H9 (cell line): Measurements from ENCODE around the gene TBC1D9. TPM values are rescaled to one million over a fixed set of nuclear protein-coding genes. Genes with fewer than 3 reads are reported as not detected.

Experiments used
- DNase-seq: peaks from one replicate; pipeline ENCODE4 v3.0.0-alpha.2; 2017
- H2AFZ ChIP-seq: one replicate; pipeline ENCODE4 v1.6.1; 2013; ENCODE audit warnings: mild to moderate bottlenecking, low read length, control low read depth, moderate library complexity
- H2AK5ac ChIP-seq: 2 replicates; pipeline ENCODE4 v1.6.1; 2013; ENCODE audit warnings: low read length, control low read depth, mixed read lengths; ENCODE audit not compliant: insufficient read length
- H2BK120ac ChIP-seq: one replicate; pipeline ENCODE4 v1.6.1; 2013; ENCODE audit warnings: low read depth, mild to moderate bottlenecking, low read length, control low read depth, inconsistent platforms; ENCODE audit not compliant: poor library complexity, severe bottlenecking
- H2BK12ac ChIP-seq: 2 replicates; pipeline ENCODE4 v1.6.1; 2013; ENCODE audit warnings: low read length, control low read depth, mixed read lengths, low read depth; ENCODE audit not compliant: insufficient read length
- H2BK15ac ChIP-seq: 2 replicates; pipeline ENCODE4 v1.6.1; 2013; ENCODE audit warnings: low read depth, low read length, control low read depth
- H2BK20ac ChIP-seq: one replicate; pipeline ENCODE4 v1.6.1; 2013; ENCODE audit warnings: low read depth, mild to moderate bottlenecking, low read length, control low read depth, inconsistent platforms; ENCODE audit not compliant: poor library complexity, severe bottlenecking
- H2BK5ac ChIP-seq: 2 replicates; pipeline ENCODE4 v1.6.1; 2013; ENCODE audit warnings: low read length, control low read depth, mixed read lengths; ENCODE audit not compliant: insufficient read length
- H3K14ac ChIP-seq: 2 replicates; pipeline ENCODE4 v1.6.1; 2013; ENCODE audit warnings: low read length, control low read depth; ENCODE audit not compliant: insufficient read depth
- H3K18ac ChIP-seq: 2 replicates; pipeline ENCODE4 v1.6.1; 2013; ENCODE audit warnings: low read depth, mild to moderate bottlenecking, mixed read lengths, low read length, control low read depth; ENCODE audit not compliant: insufficient read length
- H3K23ac ChIP-seq: 2 replicates; pipeline ENCODE4 v1.6.1; 2013; ENCODE audit warnings: low read length, control low read depth, mixed read lengths, low read depth; ENCODE audit not compliant: insufficient read length
- H3K23me2 ChIP-seq: 2 replicates; pipeline ENCODE4 v1.6.1; 2013; ENCODE audit warnings: low read depth, mild to moderate bottlenecking, mixed read lengths, low read length, control low read depth; ENCODE audit not compliant: insufficient read length, poor library complexity, severe bottlenecking
- H3K27ac ChIP-seq: 2 replicates; pipeline ENCODE4 v1.5.1; 2013; ENCODE audit warnings: low read length, control low read depth, mixed read lengths, low read depth; ENCODE audit not compliant: insufficient read length
- H3K27me3 ChIP-seq: 2 replicates; pipeline ENCODE4 v1.6.1; 2013; ENCODE audit warnings: low read length, control low read depth, inconsistent platforms; ENCODE audit not compliant: insufficient read depth
- H3K4ac ChIP-seq: 2 replicates; pipeline ENCODE4 v1.6.1; 2013; ENCODE audit warnings: low read depth, mild to moderate bottlenecking, control low read depth, inconsistent platforms, low read length, moderate library complexity
- H3K4me1 ChIP-seq: 2 replicates; pipeline ENCODE4 v1.6.1; 2013; ENCODE audit warnings: low read length, control low read depth, inconsistent platforms; ENCODE audit not compliant: insufficient read depth
- H3K4me2 ChIP-seq: 2 replicates; pipeline ENCODE4 v1.6.1; 2013; ENCODE audit warnings: low read length, control low read depth, mixed read lengths; ENCODE audit not compliant: insufficient read length, insufficient read depth
- H3K56ac ChIP-seq: 2 replicates; pipeline ENCODE4 v1.6.1; 2013; ENCODE audit warnings: low read depth, mild to moderate bottlenecking, mixed read lengths, low read length, control low read depth; ENCODE audit not compliant: insufficient read length
- H3K79me1 ChIP-seq: 2 replicates; pipeline ENCODE4 v1.6.1; 2013; ENCODE audit warnings: low read depth, mild to moderate bottlenecking, moderate library complexity, low read length, control low read depth, inconsistent platforms; ENCODE audit not compliant: insufficient read depth, poor library complexity, severe bottlenecking
- H3K79me2 ChIP-seq: 2 replicates; pipeline ENCODE4 v1.6.1; 2013; ENCODE audit warnings: low read length, control low read depth, inconsistent platforms; ENCODE audit not compliant: insufficient read depth
- H3K9ac ChIP-seq: 2 replicates; pipeline ENCODE4 v1.6.1; 2013; ENCODE audit warnings: low read length, control low read depth, mixed read lengths; ENCODE audit not compliant: insufficient read length; ENCODE audit errors: extremely low read depth
- H3K9me3 ChIP-seq: one replicate; pipeline ENCODE4 v1.6.1; 2013; ENCODE audit warnings: low read depth, low read length, inconsistent platforms; ENCODE audit not compliant: control insufficient read depth
- H3T11ph ChIP-seq: one replicate; pipeline ENCODE4 v1.6.1; 2013; ENCODE audit warnings: mild to moderate bottlenecking, low read length, control low read depth, inconsistent platforms
- H4K20me1 ChIP-seq: one replicate; pipeline ENCODE4 v1.6.1; 2013; ENCODE audit not compliant: control insufficient read depth, insufficient read length, insufficient read depth
- H4K5ac ChIP-seq: 2 replicates; pipeline ENCODE4 v1.6.1; 2013; ENCODE audit warnings: low read depth, mild to moderate bottlenecking, mixed read lengths, low read length, control low read depth; ENCODE audit not compliant: insufficient read length
- H4K8ac ChIP-seq: replicated peaks from 2 replicates; pipeline ENCODE4 v1.6.1; 2013; ENCODE audit warnings: low read length, control low read depth, mixed read lengths, low read depth; ENCODE audit not compliant: insufficient read length
- H4K91ac ChIP-seq: 2 replicates; pipeline ENCODE4 v1.6.1; 2013; ENCODE audit warnings: low read depth, mild to moderate bottlenecking, moderate library complexity, mixed read lengths, low read length, control low read depth; ENCODE audit not compliant: insufficient read length
- H3K27ac Mint-ChIP-seq, 3 experiments: 2 replicates in 2 of 3; 3 replicates in 1 of 3; pipeline ENCODE4 v1.8.0; 2020 to 2021; ENCODE audit warnings: mixed read lengths in 3 of 3, mild to moderate bottlenecking in 1 of 3, moderate library complexity in 1 of 3
- H3K27me3 Mint-ChIP-seq: 2 replicates; pipeline ENCODE4 v1.8.0; 2021; ENCODE audit warnings: low read depth, mild to moderate bottlenecking, moderate library complexity, mixed read lengths
- H3K36me3 Mint-ChIP-seq, 3 experiments: 2 replicates in 2 of 3; 3 replicates in 1 of 3; pipeline ENCODE4 v1.8.0; 2020 to 2021; ENCODE audit warnings: low read depth in 3 of 3, mixed read lengths in 3 of 3; ENCODE audit not compliant: insufficient read depth in 1 of 3
- H3K4me1 Mint-ChIP-seq, 2 experiments: 2 replicates each; pipeline ENCODE4 v1.8.0; 2020; ENCODE audit warnings: mixed read lengths in 2 of 2
- H3K4me3 Mint-ChIP-seq, 2 experiments: 2 replicates in 1 of 2; 3 replicates in 1 of 2; pipeline ENCODE4 v1.8.0; 2020 to 2021; ENCODE audit warnings: mild to moderate bottlenecking in 2 of 2, mixed read lengths in 2 of 2, moderate library complexity in 1 of 2
- H3K9me3 Mint-ChIP-seq, 2 experiments: 2 replicates in 1 of 2; 3 replicates in 1 of 2; pipeline ENCODE4 v1.8.0; 2020; ENCODE audit warnings: mild to moderate bottlenecking in 2 of 2, mixed read lengths in 2 of 2, moderate library complexity in 1 of 2
- WGBS: extraction: QIAGEN DNeasy Blood & Tissue Kit; methylation state at CpG from one replicate; pipeline ENCODE4 v1.1.7; 2013; ENCODE audit warnings: missing lambda C conversion rate, low lambda C conversion rate, mixed read lengths; ENCODE audit not compliant: insufficient read length; ENCODE audit errors: extremely low coverage; 5-methylcytosine and 5-hydroxymethylcytosine counted together
- total RNA-seq: library from RNA; stranded (reverse); gene quantifications from 2 replicates; pipeline ENCODE4 v1.2.1, GENCODE V29; 2021
- TF ChIP-seq, protein P1 (sequence below): fragments of 200-600 bp; sonication (generic); conservative IDR thresholded peaks from 3 replicates; pipeline ENCODE4 v1.8.0; 2021; ENCODE audit warnings: antibody characterized with exemption, mild to moderate bottlenecking

Gene TBC1D9
- total RNA-seq, 1 experiment from 2014 or later = 0.63 TPM

DNA sequence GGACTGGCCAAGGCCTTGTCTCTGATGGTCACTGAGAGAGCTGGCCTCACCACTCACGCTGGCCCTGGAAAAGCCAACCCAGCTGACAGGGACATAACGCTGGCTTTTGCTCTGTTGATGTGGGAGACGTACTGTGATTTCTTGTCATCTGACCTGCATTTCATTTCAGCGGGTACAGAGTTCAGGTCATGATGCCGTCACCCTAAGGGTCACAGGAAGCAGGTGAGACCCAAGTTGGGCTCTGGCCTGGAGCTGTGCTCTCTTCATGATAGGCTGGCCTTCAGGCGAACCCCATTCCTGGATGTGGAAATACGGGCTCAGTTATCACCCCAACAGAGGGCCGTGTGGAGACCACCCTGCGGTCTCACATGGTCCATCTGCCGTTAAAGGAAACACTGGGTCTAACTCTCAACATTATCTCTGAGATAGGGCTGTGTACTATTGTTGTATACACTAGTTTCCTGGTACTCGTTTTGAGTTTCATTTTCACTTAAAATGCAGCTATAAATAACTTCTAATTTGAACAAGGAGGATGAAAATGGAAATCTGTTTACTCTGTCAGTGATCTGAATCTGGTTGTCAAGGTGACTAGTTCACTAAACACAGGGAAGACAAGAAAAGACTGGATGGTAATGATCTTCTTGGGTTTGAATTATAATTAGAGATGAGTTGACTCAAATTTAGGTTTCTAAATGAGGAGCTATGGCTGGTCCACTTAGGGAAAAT, 89.1 kb downstream of the TBC1D9 start:
- no peak overlapping the region for H3T11ph ChIP-seq
- H3K18ac ChIP-seq = no peak overlapping the region
- H2BK5ac ChIP-seq = no peak overlapping the region
- no peak overlapping the region for H3K56ac ChIP-seq
- no peaks in the 10 kb centered on the region for H3K79me2 ChIP-seq
- H2BK120ac ChIP-seq = no peak overlapping the region
- no peak overlapping the region for H2BK15ac ChIP-seq
- H3K4me2 ChIP-seq = no peak overlapping the region
- no peaks in the 10 kb centered on the region for H3K27me3 ChIP-seq
- no peak overlapping the region for H3K27ac Mint-ChIP-seq
- no peak for DNase-seq
- H2AK5ac ChIP-seq = no peak overlapping the region
- no peak overlapping the region for H3K4ac ChIP-seq
- no peak overlapping the region for H3K9ac ChIP-seq
- H4K20me1 ChIP-seq = no peaks in the 10 kb centered on the region
- no peak overlapping the region for H2BK20ac ChIP-seq
- H3K9me3 Mint-ChIP-seq = no peaks in the 10 kb centered on the region
- no peaks in the 10 kb centered on the region for H3K4me1 ChIP-seq
- H3K23me2 ChIP-seq = no peaks in the 10 kb centered on the region
- H4K8ac ChIP-seq = no peak overlapping the region
- H3K9me3 ChIP-seq = no peaks in the 10 kb centered on the region
- H2BK12ac ChIP-seq = no peak overlapping the region
- no peak overlapping the region for H3K27ac ChIP-seq
- H3K4me3 Mint-ChIP-seq = no peak overlapping the region
- TF ChIP-seq, protein P1, sequence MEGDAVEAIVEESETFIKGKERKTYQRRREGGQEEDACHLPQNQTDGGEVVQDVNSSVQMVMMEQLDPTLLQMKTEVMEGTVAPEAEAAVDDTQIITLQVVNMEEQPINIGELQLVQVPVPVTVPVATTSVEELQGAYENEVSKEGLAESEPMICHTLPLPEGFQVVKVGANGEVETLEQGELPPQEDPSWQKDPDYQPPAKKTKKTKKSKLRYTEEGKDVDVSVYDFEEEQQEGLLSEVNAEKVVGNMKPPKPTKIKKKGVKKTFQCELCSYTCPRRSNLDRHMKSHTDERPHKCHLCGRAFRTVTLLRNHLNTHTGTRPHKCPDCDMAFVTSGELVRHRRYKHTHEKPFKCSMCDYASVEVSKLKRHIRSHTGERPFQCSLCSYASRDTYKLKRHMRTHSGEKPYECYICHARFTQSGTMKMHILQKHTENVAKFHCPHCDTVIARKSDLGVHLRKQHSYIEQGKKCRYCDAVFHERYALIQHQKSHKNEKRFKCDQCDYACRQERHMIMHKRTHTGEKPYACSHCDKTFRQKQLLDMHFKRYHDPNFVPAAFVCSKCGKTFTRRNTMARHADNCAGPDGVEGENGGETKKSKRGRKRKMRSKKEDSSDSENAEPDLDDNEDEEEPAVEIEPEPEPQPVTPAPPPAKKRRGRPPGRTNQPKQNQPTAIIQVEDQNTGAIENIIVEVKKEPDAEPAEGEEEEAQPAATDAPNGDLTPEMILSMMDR = no peak
- no CpG with 5 or more reads among the region's 11 CpGs for WGBS
- H3K27me3 Mint-ChIP-seq = no peaks in the 10 kb centered on the region
- H3K4me1 Mint-ChIP-seq = peaks cover 4% of the 10 kb centered on the region in 2 experiments
- H3K23ac ChIP-seq = no peak overlapping the region
- H3K14ac ChIP-seq = no peak overlapping the region
- H2AFZ ChIP-seq = no peak overlapping the region
- no peak overlapping the region for H4K91ac ChIP-seq
- H3K36me3 Mint-ChIP-seq = no peaks in the 10 kb centered on the region
- no peak overlapping the region for H4K5ac ChIP-seq
- no peaks in the 10 kb centered on the region for H3K79me1 ChIP-seq
